GM12874 (cell line): ENCODE results near the gene TMEM253.

ENCODE experiments used
- CTCF ChIP-seq: IDR thresholded peaks from 2 replicates; pipeline ENCODE4 v1.5.1; 2011; ENCODE audit warnings: low read depth, mild to moderate bottlenecking, control low read depth, low read length, moderate library complexity; ENCODE audit not compliant: insufficient read depth

The TMEM253 gene

DNA sequence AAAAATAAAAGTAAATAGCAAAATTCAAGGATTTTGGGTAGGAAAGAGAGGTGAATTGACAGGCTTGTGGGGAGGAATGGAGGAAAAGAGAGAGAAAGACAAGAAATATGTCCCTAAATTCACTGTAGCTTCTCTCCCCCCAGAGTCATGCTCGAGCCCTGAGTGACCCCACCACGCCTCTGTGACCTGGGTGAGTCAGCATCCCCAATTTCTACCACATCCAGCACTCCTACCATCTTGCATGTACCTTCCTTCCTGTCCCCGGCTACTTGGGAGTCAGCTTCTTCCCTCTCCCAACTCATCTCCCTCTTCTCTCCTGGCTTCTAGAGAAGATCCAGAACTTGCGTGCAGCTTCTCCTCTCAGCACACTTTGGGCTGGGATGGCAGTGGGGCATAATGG, 12.2 kb upstream of the TMEM253 start:
- TF ChIP-seq CTCF = no peak

DNA sequence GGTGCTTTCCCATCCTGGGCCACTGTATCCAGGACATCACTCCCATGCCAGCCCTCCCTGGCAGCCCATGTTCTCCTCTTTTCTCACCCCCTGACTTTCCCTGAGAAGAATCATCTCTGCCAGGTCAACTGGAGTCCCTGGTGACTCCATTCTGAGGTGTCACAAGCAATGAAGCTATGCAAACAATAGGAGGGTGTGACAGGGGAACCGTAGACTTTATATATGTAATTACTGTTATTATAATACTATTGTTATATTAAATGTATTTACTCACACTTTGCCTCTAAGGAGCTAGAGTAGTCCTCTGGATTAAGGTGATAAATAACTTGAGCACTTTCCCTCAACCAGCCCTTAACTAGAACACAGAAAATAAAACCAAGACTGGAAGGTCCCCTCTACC, 11.6 kb upstream of the TMEM253 start:
- no peak for TF ChIP-seq CTCF

DNA sequence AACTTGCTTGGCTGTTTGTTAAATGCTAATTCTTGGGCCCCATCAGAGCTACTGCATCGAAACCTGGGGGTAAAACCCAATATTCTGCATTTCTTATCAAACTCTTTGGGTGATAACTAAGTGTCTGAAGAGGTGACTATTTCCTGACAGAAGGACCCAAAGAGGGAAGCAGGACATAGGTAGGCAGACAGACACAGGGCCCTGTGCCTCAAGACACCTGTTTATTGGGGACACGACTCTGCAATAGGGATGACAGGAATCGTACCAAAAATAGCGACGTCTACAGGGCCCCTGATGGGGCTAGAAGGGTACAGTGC, 11.0 kb upstream of the TMEM253 start:
- TF ChIP-seq CTCF = no peak

- TF ChIP-seq CTCF = peak; percentile 57; the same call in 1 of the 2 replicates
Measured at GRCh38 chr14:21090194-21090939, 10.5 kb upstream of the TMEM253 start.

- no peak for TF ChIP-seq CTCF
Measured at GRCh38 chr14:21090940-21091663, 9.8 kb upstream of the TMEM253 start.

GRCh38 chr14:21091821-21092272, 9.0 kb upstream of the TMEM253 start:
- TF ChIP-seq CTCF = no peak

- peak; percentile 100 for TF ChIP-seq CTCF
Measured at GRCh38 chr14:21092273-21093011, 8.4 kb upstream of the TMEM253 start.
